ENCODE results near the gene ORAI1. TPM values are rescaled to one million over a fixed set of nuclear protein-coding genes. Genes with fewer than 3 reads are reported as not detected.
A peak's percentile ranks its signal among the peaks of the same experiment; 100 is the strongest.

ORAI1 gene
- total RNA-seq (2016; rRNA removed; fragmentation: Illumina TruSeq; extraction: Trizol) (5.9 and 9.2 TPM in 2 replicates), polyA plus RNA-seq (2011; rRNA removed) (17.2 and 22.9 TPM in 2 replicates), polyA minus RNA-seq (2011; rRNA and poly(A)+ RNA removed; ENCODE audit: low replicate concordance) (35.3 and 72.8 TPM in 2 replicates), Bru-seq, nascent RNA (percentile 67 among the genes with signal in this experiment), BruChase-seq, experiment 1, labeled RNA remaining after a 6-hour chase (percentile 57 among the genes with signal in this experiment), BruChase-seq, experiment 2, labeled RNA remaining after a 2-hour chase (percentile 53 among the genes with signal in this experiment)
- total RNA-seq (2016; cell fraction: cytosol; rRNA removed; fragmentation: Illumina TruSeq; extraction: Trizol; ENCODE audit: low read depth): 9.9 and 13.0 TPM in 2 replicates
- total RNA-seq (2016; cell fraction: insoluble cytoplasmic fraction; rRNA removed; fragmentation: Illumina TruSeq; extraction: Trizol): 5.9 and 8.5 TPM in 2 replicates
- 20.1 and 22.8 TPM in 2 replicates for total RNA-seq (2016; cell fraction: membrane; rRNA removed; fragmentation: Illumina TruSeq; extraction: Trizol)
- 5.2 and 6.1 TPM in 2 replicates for total RNA-seq (2016; cell fraction: nucleus; rRNA removed; fragmentation: Illumina TruSeq; extraction: Trizol)
- 16.7 and 25.1 TPM in 2 replicates for polyA plus RNA-seq (2011; cell fraction: cytosol; rRNA removed)
- polyA plus RNA-seq (2011; cell fraction: nucleus; rRNA removed): 15.9 and 16.3 TPM in 2 replicates
- 7.9 and 10.4 TPM in 2 replicates for polyA plus RNA-seq (2012)
- polyA plus RNA-seq (2016; cell fraction: cytosol; fragmentation: Illumina TruSeq; extraction: Trizol; ENCODE audit: low read depth): 25.7 and 30.9 TPM in 2 replicates
- polyA plus RNA-seq (2016; cell fraction: insoluble cytoplasmic fraction; fragmentation: Illumina TruSeq; extraction: Trizol; ENCODE audit: low read depth): 11.8 and 15.4 TPM in 2 replicates
- polyA plus RNA-seq (2016; cell fraction: membrane; fragmentation: Illumina TruSeq; extraction: Trizol; ENCODE audit: low read depth): 37.8 and 38.4 TPM in 2 replicates
- polyA plus RNA-seq (2016; cell fraction: nucleus; fragmentation: Illumina TruSeq; extraction: Trizol; ENCODE audit: insufficient read depth, low read depth): 15.0 and 18.5 TPM in 2 replicates
- polyA minus RNA-seq (2011; cell fraction: cytosol; rRNA and poly(A)+ RNA removed): 23.0 and 25.6 TPM in 2 replicates
- polyA minus RNA-seq (2011; cell fraction: nucleus; rRNA and poly(A)+ RNA removed): 5.9 and 7.3 TPM in 2 replicates
- long read RNA-seq, experiment 1, transcript ORAI1-203 (2 exons, 2,138 nt): major isoform, 7 of 8 reads
- long read RNA-seq, experiment 1, partial matches to known transcripts: 0 of 8 reads
- long read RNA-seq, experiment 1, other reads (novel, unspliced or antisense): 1 of 8 reads
- long read RNA-seq, experiment 2, transcript ORAI1-201 (2 exons, 852 nt): minor isoform, 7 of 101 reads
- long read RNA-seq, experiment 2, transcript ORAI1-203 (2 exons, 2,138 nt): major isoform, 77 of 101 reads
- long read RNA-seq, experiment 2, partial matches to known transcripts: 10 of 101 reads
- long read RNA-seq, experiment 2, other reads (novel, unspliced or antisense): 7 of 101 reads

DNA sequence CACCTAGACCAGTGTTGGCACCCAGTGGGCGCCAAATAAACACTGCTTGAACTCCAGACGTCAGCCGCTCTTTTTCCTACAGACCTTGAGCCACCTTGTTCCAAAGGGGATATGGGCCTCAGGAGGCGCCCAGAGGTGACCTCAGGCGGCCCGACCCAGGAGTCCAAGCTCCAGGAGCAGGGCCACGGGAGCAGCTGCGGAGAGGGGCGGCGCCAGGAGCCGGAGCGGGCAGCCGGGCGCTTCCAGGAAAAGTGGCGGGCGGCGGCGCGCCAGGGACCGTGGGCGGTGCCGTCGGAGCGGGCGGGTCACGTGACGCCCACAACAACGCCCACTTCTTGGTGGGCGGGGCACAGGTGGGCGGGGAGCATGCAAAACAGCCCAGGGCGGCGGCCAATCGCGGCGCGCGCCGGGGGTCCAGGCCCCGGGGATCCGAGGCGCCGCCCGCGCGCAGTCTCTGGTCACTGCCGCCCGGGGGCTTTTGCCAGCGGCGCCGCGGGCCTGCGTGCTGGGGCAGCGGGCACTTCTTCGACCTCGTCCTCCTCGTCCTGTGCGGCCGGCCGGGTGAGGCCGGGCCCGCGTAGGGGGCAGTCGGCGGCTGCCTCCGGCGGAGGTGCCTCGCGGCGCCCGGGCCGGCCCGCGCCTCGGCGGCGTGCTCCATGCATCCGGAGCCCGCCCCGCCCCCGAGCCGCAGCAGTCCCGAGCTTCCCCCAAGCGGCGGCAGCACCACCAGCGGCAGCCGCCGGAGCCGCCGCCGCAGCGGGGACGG is at the start of gene ORAI1:
ORAI1 (plus strand) TSS at position 444 of the 766 bp plus-strand sequence.
- H3K4me3 ChIP-seq (replicated peaks in 1 of 3; ENCODE audit: insufficient read depth in 1 of 3, low read depth in 2 of 3, low read length in 3 of 3): peak within 1 kb of the TSS; percentile 62 to 78 (median 70)
- H3K4me2 ChIP-seq (ENCODE audit: low read depth, low read length): peak within 1 kb of the TSS; percentile 91
- FAIRE-seq: no peak
- no peaks in the 10 kb centered on the region for H3K27me3 ChIP-seq (ENCODE audit: control insufficient read depth in 1 of 2, insufficient read depth in 2 of 2, low read length in 2 of 2)
- intact Hi-C loops (cut with micrococcal nuclease; ENCODE audit: unreplicated experiment) (loop anchor here (2.0 kb wide), 1 partner anchor 45 kb away; the partner anchor contains the start of gene KDM2B), in situ Hi-C loops (cut with HindIII; ENCODE audit: extremely low pct_ligation_motif_present, low pct_unique_long_range_greater_than_20kb) (loop anchor here (5.0 kb wide), 1 partner anchor 74 kb away; no protein-coding TSS in a partner anchor)
- no peaks in the 10 kb centered on the region for H3K9me3 ChIP-seq (ENCODE audit: low read length)
- ATAC-seq: peak; percentile 80
- no peak within 1 kb of the TSS for H2AFZ ChIP-seq (ENCODE audit: low read length)
- CTCF ChIA-PET (ENCODE audit: low intra/inter-chr PET ratio, low total read pairs): no interaction called here
- H3K27ac ChIP-seq (ENCODE audit: extremely low read length, insufficient read depth, low read length): peak within 1 kb of the TSS; percentile 82
- WGBS (ENCODE audit: low lambda C conversion rate): 3% methylated on average over 12 of the region's 92 CpGs
- BruUV-seq (replicated peaks): no TSS peak
- H3K36me3 ChIP-seq (replicated peaks in 1 of 2; ENCODE audit: control insufficient read depth in 1 of 2, insufficient read depth in 2 of 2, low read length in 2 of 2): no peaks in the 10 kb centered on the region
- peaks cover 9% of the 10 kb centered on the region for H3K79me2 ChIP-seq (ENCODE audit: insufficient read depth, low read length)
- POLR2A ChIA-PET: interaction anchor here (0.7 to 2.5 kb wide), 14 partner anchors 9 to 274 kb away, joined by 3 to 14 read pairs (median 6); partner anchors contain the start of genes ANAPC5 and KDM2B
- DNase-seq (ENCODE audit: low spot score): peak; percentile 81
- no peaks in the 10 kb centered on the region; the same call in 1 of the 2 replicates for H4K20me1 ChIP-seq (ENCODE audit: insufficient read depth, low read length)
- H3K9ac ChIP-seq (ENCODE audit: insufficient read depth, low read depth, low read length): peak within 1 kb of the TSS; percentile 80
- peaks cover 59% of the 10 kb centered on the region for H3K4me1 ChIP-seq (ENCODE audit: insufficient read depth, low read length)
- TF ChIP-seq SRF (IDR thresholded peaks at IDR 0.05; ENCODE audit: low read depth, low read length) (no peak), CC2D1A (CRISPR knock-in tag; IDR thresholded peaks at IDR 0.05) (no peak), ZNF563 (CRISPR knock-in tag; IDR thresholded peaks at IDR 0.05) (peak; percentile 41; the same call in 1 of the 2 replicates), ONECUT2 (CRISPR knock-in tag; IDR thresholded peaks at IDR 0.05) (no peak), CBX2 (IDR thresholded peaks at IDR 0.05; ENCODE audit: low read depth, low read length) (no peak), CBX2 (CRISPR knock-in tag; IDR thresholded peaks at IDR 0.05; ENCODE audit: low read depth) (no peak), BRCA1 (CRISPR knock-in tag; IDR thresholded peaks at IDR 0.05) (no peak), TOE1 (CRISPR knock-in tag; IDR thresholded peaks at IDR 0.05) (no peak), RFX1 (IDR thresholded peaks at IDR 0.05) (no peak), ZNF296 (CRISPR knock-in tag; conservative IDR thresholded peaks at IDR 0.05) (no peak)
- TF ChIP-seq, protein P1, sequence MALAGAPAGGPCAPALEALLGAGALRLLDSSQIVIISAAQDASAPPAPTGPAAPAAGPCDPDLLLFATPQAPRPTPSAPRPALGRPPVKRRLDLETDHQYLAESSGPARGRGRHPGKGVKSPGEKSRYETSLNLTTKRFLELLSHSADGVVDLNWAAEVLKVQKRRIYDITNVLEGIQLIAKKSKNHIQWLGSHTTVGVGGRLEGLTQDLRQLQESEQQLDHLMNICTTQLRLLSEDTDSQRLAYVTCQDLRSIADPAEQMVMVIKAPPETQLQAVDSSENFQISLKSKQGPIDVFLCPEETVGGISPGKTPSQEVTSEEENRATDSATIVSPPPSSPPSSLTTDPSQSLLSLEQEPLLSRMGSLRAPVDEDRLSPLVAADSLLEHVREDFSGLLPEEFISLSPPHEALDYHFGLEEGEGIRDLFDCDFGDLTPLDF (CRISPR knock-in tag; IDR thresholded peaks at IDR 0.05): peak; percentile 83
- TF ChIP-seq, protein P2, sequence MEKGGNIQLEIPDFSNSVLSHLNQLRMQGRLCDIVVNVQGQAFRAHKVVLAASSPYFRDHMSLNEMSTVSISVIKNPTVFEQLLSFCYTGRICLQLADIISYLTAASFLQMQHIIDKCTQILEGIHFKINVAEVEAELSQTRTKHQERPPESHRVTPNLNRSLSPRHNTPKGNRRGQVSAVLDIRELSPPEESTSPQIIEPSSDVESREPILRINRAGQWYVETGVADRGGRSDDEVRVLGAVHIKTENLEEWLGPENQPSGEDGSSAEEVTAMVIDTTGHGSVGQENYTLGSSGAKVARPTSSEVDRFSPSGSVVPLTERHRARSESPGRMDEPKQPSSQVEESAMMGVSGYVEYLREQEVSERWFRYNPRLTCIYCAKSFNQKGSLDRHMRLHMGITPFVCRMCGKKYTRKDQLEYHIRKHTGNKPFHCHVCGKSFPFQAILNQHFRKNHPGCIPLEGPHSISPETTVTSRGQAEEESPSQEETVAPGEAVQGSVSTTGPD (CRISPR knock-in tag; IDR thresholded peaks at IDR 0.05): no peak
